ENCODE results near the gene TACC2.
"Not testable (repeated sequence)": the region's sequence is repeated elsewhere in the genome, so short reads cannot be mapped to it uniquely, and the experiment has no call there.

TACC2 gene

GRCh38 chr10:121984463-121984862 is 4.5 kb upstream of the TACC2 start:
- no peak for TF ChIP-seq CTCF (IDR thresholded peaks at IDR 0.05; ENCODE audit: low read depth, low read length, missing control alignments)
- DNase-seq (ENCODE audit: low read depth) = no peak
- H3K4me3 ChIP-seq (ENCODE audit: low read depth, low read length) = no peak overlapping the region

- TF ChIP-seq CTCF (IDR thresholded peaks at IDR 0.05; ENCODE audit: low read depth, low read length, missing control alignments) = no peak
- DNase-seq (ENCODE audit: low read depth) = no peak
These were observed 1.2 kb downstream of the TACC2 start for GRCh38 chr10:121990015-121990677.

GRCh38 chr10:121991727-121992126 is 2.8 kb downstream of the TACC2 start:
- not testable (repeated sequence) for H3K4me3 ChIP-seq (ENCODE audit: low read depth, low read length); DNase-seq (ENCODE audit: low read depth)

More at GRCh38 chr10:121990015-121990677, 1.2 kb downstream of the TACC2 start:
- no peak overlapping the region for H3K4me3 ChIP-seq (ENCODE audit: low read depth, low read length)

GRCh38 chr10:121994429-121994941 is 5.5 kb downstream of the TACC2 start:
- DNase-seq (ENCODE audit: low read depth) = no peak
- H3K4me3 ChIP-seq (ENCODE audit: low read depth, low read length) = no peak overlapping the region
- no peak for TF ChIP-seq CTCF (IDR thresholded peaks at IDR 0.05; ENCODE audit: low read depth, low read length, missing control alignments)

GRCh38 chr10:121998462-121998861 is 9.5 kb downstream of the TACC2 start:
- TF ChIP-seq CTCF (IDR thresholded peaks at IDR 0.05; ENCODE audit: low read depth, low read length, missing control alignments) = no peak
- no peak overlapping the region for H3K4me3 ChIP-seq (ENCODE audit: low read depth, low read length)
- no peak for DNase-seq (ENCODE audit: low read depth)

GRCh38 chr10:121999301-121999700 is 10.3 kb downstream of the TACC2 start:
- no peak for DNase-seq (ENCODE audit: low read depth)
- TF ChIP-seq CTCF (IDR thresholded peaks at IDR 0.05; ENCODE audit: low read depth, low read length, missing control alignments) = no peak
- no peak overlapping the region for H3K4me3 ChIP-seq (ENCODE audit: low read depth, low read length)

GRCh38 chr10:122001698-122002097 is 12.7 kb downstream of the TACC2 start:
- no peak for TF ChIP-seq CTCF (IDR thresholded peaks at IDR 0.05; ENCODE audit: low read depth, low read length, missing control alignments)
- no peak overlapping the region for H3K4me3 ChIP-seq (ENCODE audit: low read depth, low read length)

More at GRCh38 chr10:122001698-122002097, 12.7 kb downstream of the TACC2 start:
- DNase-seq (ENCODE audit: low read depth) = no peak

Measured in GM12864 (cell line).